Fibroblast of pulmonary artery (primary cell): Measurements from ENCODE around the gene NDUFA8.

Experiments
- DNase-seq: peaks from one replicate; pipeline ENCODE4 v3.0.0-alpha.2; 2010; ENCODE audit warnings: low read depth
- H3K4me3 ChIP-seq: replicated peaks from 2 replicates; pipeline ENCODE4 v1.5.1; 2011; ENCODE audit warnings: low read depth, mild to moderate bottlenecking, control low read depth, low read length, moderate library complexity
- CTCF ChIP-seq: IDR thresholded peaks from 2 replicates; pipeline ENCODE4 v1.5.1; 2011; ENCODE audit warnings: mild to moderate bottlenecking, control low read depth, low read length, inconsistent platforms; ENCODE audit errors: missing control alignments

NDUFA8 gene

DNA sequence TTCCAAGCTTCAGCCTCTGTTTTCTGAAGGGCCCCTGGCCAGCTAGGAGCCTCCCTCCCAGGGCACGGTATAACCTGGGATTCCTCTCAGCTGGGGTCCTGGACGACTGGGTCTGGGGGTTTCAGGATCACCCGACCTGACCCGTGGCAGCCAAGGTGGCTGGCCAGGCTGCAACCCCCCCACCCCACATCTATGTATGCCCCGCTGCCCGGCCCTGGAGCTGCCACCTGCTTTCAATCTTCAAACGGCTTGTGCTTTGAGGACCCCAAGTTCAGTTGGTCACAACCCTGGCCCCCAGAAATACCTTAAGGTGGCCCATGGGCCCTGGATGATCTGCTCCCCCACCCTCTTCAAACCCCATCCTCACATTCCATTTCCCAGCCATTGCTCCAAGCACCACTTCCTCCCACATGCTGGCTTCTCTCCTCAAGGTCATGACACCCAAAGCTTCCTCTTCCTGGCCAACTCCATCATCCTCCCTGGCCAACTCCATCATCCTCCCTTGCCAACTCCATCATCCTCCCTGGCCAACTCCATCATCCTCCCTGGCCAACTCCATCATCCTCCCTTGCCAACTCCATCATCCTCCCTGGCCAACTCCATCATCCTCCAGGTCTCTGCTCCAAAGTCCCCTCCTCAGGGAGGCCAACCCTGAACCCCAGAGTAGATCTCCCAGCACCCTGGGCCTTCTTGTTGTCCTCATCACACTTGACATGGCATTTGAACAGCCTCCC is 49.3 kb downstream of the NDUFA8 start:
- DNase-seq = no peak
- H3K4me3 ChIP-seq = no peak overlapping the region
- no peak for TF ChIP-seq CTCF

DNA sequence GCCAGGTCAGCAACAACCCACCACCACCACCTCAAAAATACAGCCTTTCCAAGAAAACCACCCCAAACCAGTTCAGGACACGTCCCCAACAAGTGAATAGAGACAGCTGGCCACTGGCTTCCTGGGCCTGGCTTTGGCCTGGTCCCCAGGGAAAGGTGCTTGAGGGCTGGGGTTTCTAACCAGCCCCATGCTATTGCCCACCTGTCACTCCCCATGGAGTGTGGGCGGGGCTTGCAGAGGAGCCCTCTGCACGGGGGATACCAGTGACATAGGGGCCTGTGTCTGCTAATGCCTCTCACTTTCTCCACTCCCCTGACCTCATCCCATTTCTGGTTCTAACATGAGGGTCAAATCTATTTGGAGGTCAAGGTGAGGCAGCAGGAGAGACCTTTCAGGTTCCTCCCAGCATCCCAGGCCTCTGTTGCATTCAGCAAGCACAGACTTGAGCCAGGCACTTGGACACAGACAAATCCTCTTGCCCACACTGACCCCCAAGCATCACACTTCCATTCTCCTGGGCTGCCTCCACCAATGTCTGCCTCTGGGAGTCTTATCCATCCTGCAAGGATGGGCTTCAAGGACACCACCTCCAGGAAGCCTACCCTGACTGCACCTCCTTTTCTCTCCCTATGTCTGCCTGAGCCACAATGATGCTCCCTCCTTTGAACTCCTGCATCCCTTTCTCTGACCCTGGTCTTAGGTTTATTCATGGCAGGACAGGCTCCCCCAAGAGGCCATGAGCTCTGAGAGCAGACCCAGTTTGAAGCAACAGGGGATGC is 50.4 kb downstream of the NDUFA8 start:
- no peak for TF ChIP-seq CTCF
- DNase-seq = no peak
- H3K4me3 ChIP-seq = no peak overlapping the region

GRCh38 chr9:122107291-122107805 is 52.2 kb downstream of the NDUFA8 start:
- no peak overlapping the region for H3K4me3 ChIP-seq

GRCh38 chr9:122106576-122106975 is 53.0 kb downstream of the NDUFA8 start:
- TF ChIP-seq CTCF = no peak
- DNase-seq = no peak
- no peak overlapping the region for H3K4me3 ChIP-seq

More at GRCh38 chr9:122107291-122107805, 52.2 kb downstream of the NDUFA8 start:
- DNase-seq = no peak
- no peak for TF ChIP-seq CTCF

GRCh38 chr9:122103985-122104384 is 55.6 kb downstream of the NDUFA8 start:
- H3K4me3 ChIP-seq = no peak overlapping the region
- no peak for DNase-seq
- TF ChIP-seq CTCF = no peak

GRCh38 chr9:122102156-122102555 is 57.4 kb downstream of the NDUFA8 start:
- no peak for DNase-seq
- H3K4me3 ChIP-seq = no peak overlapping the region
- TF ChIP-seq CTCF = no peak

- no peak for DNase-seq
- no peak for TF ChIP-seq CTCF
- H3K4me3 ChIP-seq = no peak overlapping the region
Measured at GRCh38 chr9:122100756-122101155, 58.8 kb downstream of the NDUFA8 start.
